GM10248 (cell line): ENCODE measurements around the gene RPS26.

ENCODE experiments used
- CTCF ChIA-PET: fragments of 300-600 bp; sonication (Branson Sonifier 250); formaldehyde crosslinking; extraction: SDS; loops from one replicate; lab custom pipeline; 2021; ENCODE audit warnings: antibody characterized with exemption; lab: Yijun Ruan, JAX
- POLR2A ChIA-PET: fragments of 350-650 bp; sonication (Branson Sonifier 250); formaldehyde crosslinking; extraction: SDS; loops from one replicate; lab custom pipeline; 2020; ENCODE audit warnings: antibody characterized with exemption; lab: Yijun Ruan, JAX
- DNase-seq: peaks from one replicate; pipeline ENCODE4 v3.0.0; 2012; ENCODE audit errors: extremely low spot score
- CTCF ChIP-seq: IDR thresholded peaks from 2 replicates; pipeline ENCODE4 v1.5.1; 2012; ENCODE audit warnings: mild to moderate bottlenecking, low read depth; ENCODE audit errors: extremely low read depth, missing control alignments, control extremely low read depth

Gene RPS26

GRCh38 chr12:56010111-56010570 lies 31.6 kb upstream of the RPS26 start:
- ChIA-PET CTCF (interaction anchor here (1.0 to 13.2 kb wide), 7 partner anchors 10 to 272 kb away, joined by 3 to 114 read pairs (median 5); partner anchors contain the start of genes IKZF4 and SUOX), POLR2A (no interaction called here)
- no peak for TF ChIP-seq CTCF
- DNase-seq, result no peak

GRCh38 chr12:56011509-56012090 lies 30.1 kb upstream of the RPS26 start:
- ChIA-PET POLR2A (no interaction called here), CTCF (interaction anchor here (1.0 to 13.2 kb wide), 4 partner anchors 14 to 273 kb away, joined by 3 to 114 read pairs (median 4); partner anchors contain the start of gene SUOX)

GRCh38 chr12:56013482-56013881 lies 28.2 kb upstream of the RPS26 start:
- TF ChIP-seq CTCF, result no peak
- ChIA-PET POLR2A (interaction anchor here (0.6 kb wide), 1 partner anchor 13 kb away, joined by 3 read pairs; no protein-coding TSS in a partner anchor), CTCF (interaction anchor here (0.8 to 13.2 kb wide), 6 partner anchors 9 to 66 kb away, joined by 3 to 114 read pairs (median 4); partner anchors contain the start of genes ERBB3 and SUOX)
- no peak for DNase-seq

More at GRCh38 chr12:56011509-56012090, 30.1 kb upstream of the RPS26 start:
- DNase-seq, result no peak
- no peak for TF ChIP-seq CTCF

- no peak for DNase-seq
- ChIA-PET POLR2A (interaction anchor here (0.6 to 0.8 kb wide), 3 partner anchors 13 to 235 kb away, joined by 3 to 4 read pairs (median 3); partner anchors contain the start of gene PA2G4), CTCF (interaction anchor here (0.8 to 13.2 kb wide), 6 partner anchors 8 to 65 kb away, joined by 3 to 114 read pairs (median 4); partner anchors contain the start of genes ERBB3 and SUOX)
- no peak for TF ChIP-seq CTCF
These were observed 27.5 kb upstream of the RPS26 start for GRCh38 chr12:56014205-56014604.

- CTCF ChIA-PET, result interaction anchor here (1.0 to 13.2 kb wide), 2 partner anchors 20 to 30 kb away, joined by 3 to 114 read pairs; partner anchors contain the start of gene SUOX
- DNase-seq, result no peak
- no peak for TF ChIP-seq CTCF
- POLR2A ChIA-PET, result no interaction called here
These were observed 24.5 kb upstream of the RPS26 start for GRCh38 chr12:56017181-56017580.

DNA sequence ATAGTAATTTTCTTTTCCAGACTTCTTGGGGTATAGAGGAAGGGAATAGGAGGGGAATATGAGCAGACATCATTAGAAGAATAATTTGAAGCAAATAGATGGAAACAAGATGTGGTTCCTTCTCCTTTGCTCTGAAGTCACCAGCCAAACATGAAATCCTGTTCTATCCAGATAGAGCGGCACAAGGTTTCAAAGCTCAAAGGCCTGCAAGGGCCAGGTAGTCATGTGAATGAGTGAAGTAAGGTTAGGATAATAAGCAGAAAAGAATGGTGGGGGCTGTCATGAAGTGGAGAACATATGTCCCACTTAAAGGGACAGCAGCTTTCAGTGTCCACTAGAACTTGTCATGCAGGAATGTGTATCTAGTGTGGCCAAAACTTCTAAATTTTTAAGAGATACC lies 23.4 kb upstream of the RPS26 start:
- CTCF ChIA-PET, result interaction anchor here (1.0 to 2.7 kb wide), 4 partner anchors 9 to 29 kb away, joined by 3 to 11 read pairs (median 6); no protein-coding TSS in a partner anchor
- no peak for TF ChIP-seq CTCF
- POLR2A ChIA-PET, result no interaction called here
- DNase-seq, result no peak
